ENCODE data around the gene AZU1.

Gene AZU1

DNA sequence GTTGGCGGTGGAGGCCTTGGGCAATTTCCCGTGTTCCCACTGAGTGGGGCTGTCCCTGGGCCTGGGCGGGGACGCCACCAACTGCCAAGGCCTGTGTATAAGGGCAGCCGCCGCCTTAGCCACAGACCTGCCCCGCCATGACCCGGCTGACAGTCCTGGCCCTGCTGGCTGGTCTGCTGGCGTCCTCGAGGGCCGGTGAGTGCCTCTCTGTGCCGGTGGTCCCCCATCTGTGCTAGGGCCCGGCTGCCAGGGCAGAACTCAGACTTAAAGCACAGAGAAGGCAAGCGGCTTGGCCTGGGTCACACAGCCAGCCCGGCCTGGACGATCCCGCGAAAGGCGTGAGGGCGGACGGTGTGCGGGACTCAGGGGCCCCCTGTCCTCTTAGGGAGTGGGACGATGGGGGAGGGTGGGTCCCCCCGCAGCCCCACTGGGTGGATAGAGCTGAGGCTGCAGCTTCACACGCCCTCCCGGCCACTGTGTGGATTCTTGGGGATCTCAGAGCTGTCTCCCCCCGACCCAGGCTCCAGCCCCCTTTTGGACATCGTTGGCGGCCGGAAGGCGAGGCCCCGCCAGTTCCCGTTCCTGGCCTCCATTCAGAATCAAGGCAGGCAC is at the start of gene AZU1:
AZU1 (plus strand) TSS at position 128 of the 612 bp plus-strand sequence; CDS start at position 138, 10 bp downstream.
- DNase-seq = no peak
- no peak within 1 kb of the TSS for H3K4me3 Mint-ChIP-seq
- H3K4me1 Mint-ChIP-seq (ENCODE audit: low read depth) = no peaks in the 10 kb centered on the region
- no peaks in the 10 kb centered on the region for H3K9me3 Mint-ChIP-seq
- no peak within 1 kb of the TSS for H3K27ac Mint-ChIP-seq
- H3K27me3 Mint-ChIP-seq = peaks cover 21% of the 10 kb centered on the region
- no peaks in the 10 kb centered on the region for H3K36me3 Mint-ChIP-seq (ENCODE audit: low read depth)

GRCh38 chr19:778910-779653 is 48.6 kb upstream of the AZU1 start:
- Mint-ChIP-seq H3K36me3 (ENCODE audit: low read depth) (no peaks in the 10 kb centered on the region), H3K4me1 (ENCODE audit: low read depth) (no peaks in the 10 kb centered on the region), H3K27ac (no peak overlapping the region), H3K9me3 (no peaks in the 10 kb centered on the region), H3K27me3 (peaks cover 4% of the 10 kb centered on the region), H3K4me3 (no peak overlapping the region)
- no peak for DNase-seq

- no peak overlapping the region for H3K4me3 Mint-ChIP-seq
- H3K27ac Mint-ChIP-seq = no peak overlapping the region
Measured at GRCh38 chr19:780935-781334, 46.7 kb upstream of the AZU1 start.

GRCh38 chr19:781800-782184 is 45.8 kb upstream of the AZU1 start:
- Mint-ChIP-seq H3K4me1 (ENCODE audit: low read depth) (no peaks in the 10 kb centered on the region), H3K27ac (no peak overlapping the region), H3K27me3 (no peaks in the 10 kb centered on the region), H3K4me3 (no peak overlapping the region), H3K9me3 (no peaks in the 10 kb centered on the region), H3K36me3 (ENCODE audit: low read depth) (no peaks in the 10 kb centered on the region)
- no peak for DNase-seq

More at GRCh38 chr19:780935-781334, 46.7 kb upstream of the AZU1 start:
- Mint-ChIP-seq H3K36me3 (ENCODE audit: low read depth) (no peaks in the 10 kb centered on the region), H3K27me3 (peaks cover 4% of the 10 kb centered on the region), H3K4me1 (ENCODE audit: low read depth) (no peaks in the 10 kb centered on the region), H3K9me3 (no peaks in the 10 kb centered on the region)
- DNase-seq = no peak

DNA sequence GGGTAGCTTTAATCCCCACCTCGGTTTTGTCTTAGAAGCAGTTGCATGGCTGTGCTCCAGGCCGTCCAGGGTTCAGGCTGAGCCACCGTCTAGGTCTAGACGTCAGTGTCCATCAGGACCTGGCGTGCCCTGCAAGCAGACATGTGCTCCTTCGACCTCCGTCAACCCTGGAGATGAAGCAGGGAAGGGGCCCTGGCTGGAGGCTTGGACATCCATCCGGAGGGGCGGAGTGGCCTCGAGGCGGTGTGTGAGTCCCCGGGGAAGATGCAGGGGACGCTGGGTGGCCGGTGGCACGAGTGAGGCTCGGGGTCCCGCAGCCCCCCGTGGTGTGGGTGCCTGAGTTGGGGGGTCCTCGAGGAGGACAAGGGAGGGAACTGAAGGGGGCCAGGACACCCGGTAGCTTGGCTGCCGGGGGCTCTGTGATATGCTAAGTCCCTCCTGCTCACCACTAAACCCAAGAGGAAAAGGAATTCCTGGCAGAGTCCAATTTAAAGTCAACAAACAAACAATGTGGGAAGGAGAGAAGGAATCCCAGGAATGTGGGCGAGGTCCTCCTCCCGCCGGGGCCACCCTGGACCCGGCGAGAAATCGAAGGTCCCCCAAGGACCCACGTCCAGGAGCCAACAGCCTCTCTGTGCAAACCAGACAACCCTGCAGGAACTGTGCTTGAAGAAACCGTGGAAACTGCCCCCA is 45.3 kb upstream of the AZU1 start:
- DNase-seq = no peak

GRCh38 chr19:782878-783668 is 44.6 kb upstream of the AZU1 start:
- H3K27ac Mint-ChIP-seq = no peak overlapping the region

More for the DNA sequence above, 45.3 kb upstream of the AZU1 start:
- Mint-ChIP-seq H3K9me3 (no peaks in the 10 kb centered on the region), H3K27ac (no peak overlapping the region), H3K36me3 (ENCODE audit: low read depth) (no peaks in the 10 kb centered on the region), H3K4me1 (ENCODE audit: low read depth) (no peaks in the 10 kb centered on the region), H3K4me3 (no peak overlapping the region), H3K27me3 (no peaks in the 10 kb centered on the region)

DNA sequence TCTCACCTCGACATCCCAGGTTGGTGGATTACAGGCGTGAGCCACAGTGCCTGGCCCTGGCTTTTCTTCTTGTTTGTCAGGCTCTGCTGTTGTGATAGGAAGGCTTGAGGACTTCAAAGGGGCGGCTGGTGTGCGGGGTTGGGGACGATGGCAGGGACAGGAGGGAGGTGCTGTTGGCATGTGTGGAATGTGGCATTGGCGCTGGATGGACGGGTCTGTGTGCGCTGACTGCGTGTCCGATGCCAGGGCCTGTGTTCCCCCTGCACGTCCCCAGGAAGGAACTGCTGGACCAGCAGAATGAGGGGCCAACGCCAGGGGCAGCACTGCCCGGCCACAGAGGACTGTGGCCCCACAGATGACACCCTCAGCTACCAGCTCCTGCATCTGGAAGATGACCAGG is 43.1 kb upstream of the AZU1 start:
- Mint-ChIP-seq H3K27me3 (no peaks in the 10 kb centered on the region), H3K4me3 (no peak overlapping the region), H3K9me3 (no peaks in the 10 kb centered on the region), H3K27ac (no peak overlapping the region), H3K36me3 (ENCODE audit: low read depth) (no peaks in the 10 kb centered on the region), H3K4me1 (ENCODE audit: low read depth) (no peaks in the 10 kb centered on the region)
- DNase-seq = no peak

More at GRCh38 chr19:782878-783668, 44.6 kb upstream of the AZU1 start:
- no peaks in the 10 kb centered on the region for H3K36me3 Mint-ChIP-seq (ENCODE audit: low read depth)
- H3K9me3 Mint-ChIP-seq = no peaks in the 10 kb centered on the region
- no peak overlapping the region for H3K4me3 Mint-ChIP-seq
- DNase-seq = no peak
- H3K27me3 Mint-ChIP-seq = no peaks in the 10 kb centered on the region
- H3K4me1 Mint-ChIP-seq (ENCODE audit: low read depth) = no peaks in the 10 kb centered on the region

DNA sequence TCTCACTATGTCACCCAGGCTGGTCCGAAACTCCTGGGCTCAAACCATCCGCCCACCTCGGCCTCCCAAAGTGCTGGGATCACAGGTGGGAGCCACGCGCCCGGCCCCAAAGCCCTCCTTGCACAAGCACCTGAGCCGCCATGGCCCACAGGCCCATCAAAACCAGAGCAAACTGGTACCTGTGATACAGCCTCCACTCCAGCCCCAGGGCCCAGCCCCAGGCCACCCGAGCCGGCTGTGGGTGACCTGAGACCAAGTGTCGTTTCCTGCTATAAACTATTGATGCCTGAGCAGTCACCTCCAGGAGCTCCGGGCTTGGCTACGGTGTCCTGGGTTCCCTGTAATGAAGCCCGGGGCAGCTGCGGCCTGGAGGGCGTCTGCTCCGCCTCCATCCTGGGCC is 40.1 kb upstream of the AZU1 start:
- Mint-ChIP-seq H3K36me3 (ENCODE audit: low read depth) (no peaks in the 10 kb centered on the region), H3K4me3 (no peak overlapping the region), H3K4me1 (ENCODE audit: low read depth) (no peaks in the 10 kb centered on the region), H3K9me3 (no peaks in the 10 kb centered on the region), H3K27ac (no peak overlapping the region), H3K27me3 (no peaks in the 10 kb centered on the region)
- no peak for DNase-seq

GRCh38 chr19:788686-788982 is 39.0 kb upstream of the AZU1 start:
- Mint-ChIP-seq H3K9me3 (no peaks in the 10 kb centered on the region), H3K4me3 (no peak overlapping the region), H3K27ac (no peak overlapping the region), H3K36me3 (ENCODE audit: low read depth) (no peaks in the 10 kb centered on the region), H3K4me1 (ENCODE audit: low read depth) (no peaks in the 10 kb centered on the region), H3K27me3 (no peaks in the 10 kb centered on the region)
- no peak for DNase-seq

GRCh38 chr19:788983-789700 is 38.5 kb upstream of the AZU1 start:
- Mint-ChIP-seq H3K4me3 (no peak overlapping the region), H3K36me3 (ENCODE audit: low read depth) (no peaks in the 10 kb centered on the region), H3K4me1 (ENCODE audit: low read depth) (no peaks in the 10 kb centered on the region), H3K27ac (no peak overlapping the region), H3K9me3 (no peaks in the 10 kb centered on the region), H3K27me3 (no peaks in the 10 kb centered on the region)
- no peak for DNase-seq

GRCh38 chr19:789701-790060 is 38.0 kb upstream of the AZU1 start:
- Mint-ChIP-seq H3K4me3 (no peak overlapping the region), H3K36me3 (ENCODE audit: low read depth) (no peaks in the 10 kb centered on the region), H3K27me3 (no peaks in the 10 kb centered on the region), H3K27ac (no peak overlapping the region), H3K9me3 (no peaks in the 10 kb centered on the region), H3K4me1 (ENCODE audit: low read depth) (no peaks in the 10 kb centered on the region)
- DNase-seq = no peak

GRCh38 chr19:791007-791566 is 36.5 kb upstream of the AZU1 start:
- no peak overlapping the region for H3K4me3 Mint-ChIP-seq
- H3K36me3 Mint-ChIP-seq (ENCODE audit: low read depth) = no peaks in the 10 kb centered on the region
- no peak overlapping the region for H3K27ac Mint-ChIP-seq
- DNase-seq = no peak
- H3K4me1 Mint-ChIP-seq (ENCODE audit: low read depth) = no peaks in the 10 kb centered on the region
- no peaks in the 10 kb centered on the region for H3K9me3 Mint-ChIP-seq
- no peaks in the 10 kb centered on the region for H3K27me3 Mint-ChIP-seq

DNA sequence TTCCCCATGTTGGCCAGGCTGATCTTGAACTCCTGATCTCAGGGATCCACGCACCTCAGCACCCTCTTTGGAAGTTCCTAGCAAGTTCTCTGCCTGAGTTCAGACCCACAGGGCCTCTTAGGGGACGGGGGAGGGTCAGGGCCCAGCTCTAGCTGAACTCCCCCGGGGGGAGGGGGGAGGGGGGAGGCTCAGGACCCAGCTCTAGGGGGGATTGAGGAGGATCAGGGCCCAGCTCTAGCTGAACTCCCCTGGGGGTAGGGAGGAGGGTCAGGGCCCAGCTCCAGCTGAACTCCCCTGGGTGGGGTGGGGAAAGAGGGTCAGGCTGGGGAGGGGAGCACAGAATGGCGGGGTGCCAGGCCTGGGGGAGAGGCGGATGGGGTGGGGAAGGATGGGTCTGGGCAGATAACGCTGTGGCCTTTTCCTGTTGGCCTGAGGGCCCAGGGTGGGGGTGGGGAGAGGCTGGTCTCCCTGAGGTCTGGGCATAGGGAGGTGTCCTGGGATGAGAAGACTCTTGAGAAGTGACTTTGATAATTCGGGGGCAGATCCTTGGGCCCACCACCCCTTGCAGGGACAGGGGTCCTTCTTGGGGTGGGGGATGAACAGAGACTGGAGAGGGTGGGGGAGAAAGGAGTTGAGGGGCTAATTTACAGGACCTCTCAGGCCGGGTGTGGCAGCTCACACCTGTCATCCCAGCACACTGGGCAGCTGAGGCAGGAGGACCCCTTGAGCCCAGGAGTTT is 35.9 kb upstream of the AZU1 start:
- Mint-ChIP-seq H3K4me3 (no peak overlapping the region), H3K27ac (no peak overlapping the region), H3K9me3 (no peaks in the 10 kb centered on the region), H3K36me3 (ENCODE audit: low read depth) (peaks cover 2% of the 10 kb centered on the region), H3K4me1 (ENCODE audit: low read depth) (peaks cover 2% of the 10 kb centered on the region), H3K27me3 (no peaks in the 10 kb centered on the region)
- DNase-seq = no peak
